Keratinocyte (primary cell): ENCODE measurements around the gene ZCCHC24.

Experiments used
- EZH2 ChIP-seq: IDR thresholded peaks from one replicate; pipeline ENCODE4 v1.6.1; 2012; ENCODE audit warnings: inconsistent platforms, mild to moderate bottlenecking, low read length, moderate library complexity
- TF ChIP-seq, protein P1 (sequence below), 3 experiments: IDR thresholded peaks in 1 of 3; conservative IDR thresholded peaks in 1 of 3; optimal IDR thresholded peaks in 1 of 3; 2 replicates in 2 of 3; 3 replicates in 1 of 3; pipeline versions ENCODE3 to v1.5.1; 2011; ENCODE audit warnings: low read length in 3 of 3, mild to moderate bottlenecking in 3 of 3, moderate library complexity in 2 of 3, control low read depth in 1 of 3, inconsistent platforms in 1 of 3; ENCODE audit not compliant: insufficient read depth in 2 of 3; ENCODE audit errors: extremely low read depth in 1 of 3

DNA sequence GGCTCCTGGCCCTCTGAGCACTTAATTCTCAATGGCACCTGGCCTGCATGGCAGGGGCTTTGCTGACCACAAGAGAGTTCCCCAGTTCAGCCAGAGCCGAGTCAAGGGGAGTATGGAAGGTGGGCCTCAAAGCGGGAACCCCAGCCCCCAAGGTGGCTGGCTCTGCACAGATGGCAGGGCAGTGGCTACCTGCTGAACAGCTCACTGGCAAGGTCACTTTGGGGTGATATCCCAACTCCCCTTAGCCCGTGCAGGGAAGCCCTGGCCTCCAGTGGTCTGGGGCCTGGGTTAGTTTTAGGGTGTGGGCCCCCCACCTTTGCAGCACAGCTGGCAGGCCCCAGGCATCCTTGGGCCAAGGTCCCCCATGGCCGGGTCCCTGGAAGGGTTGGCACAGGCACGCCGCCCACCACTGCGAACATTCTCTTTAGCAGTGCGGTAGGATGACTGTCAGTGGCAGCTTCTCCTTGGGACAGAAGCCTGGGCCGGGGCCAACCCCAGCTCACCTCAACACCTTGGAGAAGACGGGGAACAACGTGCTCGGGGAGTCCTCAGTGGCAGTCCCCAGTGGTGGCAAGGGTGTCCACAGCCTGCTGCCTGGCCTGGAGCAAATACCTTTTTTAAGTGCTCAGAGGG is 61.3 kb downstream of the ZCCHC24 start:
- TF ChIP-seq, protein P1, sequence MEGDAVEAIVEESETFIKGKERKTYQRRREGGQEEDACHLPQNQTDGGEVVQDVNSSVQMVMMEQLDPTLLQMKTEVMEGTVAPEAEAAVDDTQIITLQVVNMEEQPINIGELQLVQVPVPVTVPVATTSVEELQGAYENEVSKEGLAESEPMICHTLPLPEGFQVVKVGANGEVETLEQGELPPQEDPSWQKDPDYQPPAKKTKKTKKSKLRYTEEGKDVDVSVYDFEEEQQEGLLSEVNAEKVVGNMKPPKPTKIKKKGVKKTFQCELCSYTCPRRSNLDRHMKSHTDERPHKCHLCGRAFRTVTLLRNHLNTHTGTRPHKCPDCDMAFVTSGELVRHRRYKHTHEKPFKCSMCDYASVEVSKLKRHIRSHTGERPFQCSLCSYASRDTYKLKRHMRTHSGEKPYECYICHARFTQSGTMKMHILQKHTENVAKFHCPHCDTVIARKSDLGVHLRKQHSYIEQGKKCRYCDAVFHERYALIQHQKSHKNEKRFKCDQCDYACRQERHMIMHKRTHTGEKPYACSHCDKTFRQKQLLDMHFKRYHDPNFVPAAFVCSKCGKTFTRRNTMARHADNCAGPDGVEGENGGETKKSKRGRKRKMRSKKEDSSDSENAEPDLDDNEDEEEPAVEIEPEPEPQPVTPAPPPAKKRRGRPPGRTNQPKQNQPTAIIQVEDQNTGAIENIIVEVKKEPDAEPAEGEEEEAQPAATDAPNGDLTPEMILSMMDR (optimal IDR thresholded peaks at IDR 0.05 in 1 of 3, IDR thresholded peaks at IDR 0.05 in 1 of 3, conservative IDR thresholded peaks at IDR 0.05 in 1 of 3; ENCODE audit: extremely low read depth in 1 of 3, insufficient read depth in 2 of 3, low read length in 3 of 3), result no peak
- TF ChIP-seq EZH2, result no peak
